ENCODE data around the gene RAD51B. TPM values are rescaled to one million over a fixed set of nuclear protein-coding genes. Genes with fewer than 3 reads are reported as not detected.

Gene RAD51B
- total RNA-seq, 1 experiment from 2014 or later, result 20.0 TPM

DNA sequence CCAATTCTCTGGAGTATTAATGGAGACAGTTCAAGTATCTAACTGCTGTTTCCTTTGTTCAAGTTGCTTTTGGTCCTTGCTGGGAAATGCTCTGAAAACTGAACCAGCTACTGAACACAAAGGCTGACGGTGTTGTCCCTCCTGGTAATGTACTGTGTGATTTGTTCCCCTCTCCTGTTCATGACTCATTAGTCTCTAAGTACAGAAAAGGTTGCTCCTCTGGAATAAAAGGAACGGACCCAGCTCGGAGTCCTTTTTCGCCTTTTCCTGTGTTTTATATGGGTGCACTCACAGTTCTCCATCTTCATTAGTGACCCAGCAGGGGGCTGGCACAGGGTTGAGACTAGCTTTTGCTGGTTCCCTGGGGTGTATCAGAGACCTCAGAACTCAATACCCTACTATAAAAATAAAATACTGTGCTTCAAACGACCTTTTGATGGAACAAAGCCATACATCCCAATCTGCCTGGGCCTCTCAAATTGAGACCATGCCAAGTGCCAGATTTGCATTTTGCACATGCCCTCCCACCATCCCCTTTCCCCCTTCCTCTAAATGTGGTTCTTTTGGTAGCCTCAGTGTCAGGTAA, 269.7 kb downstream of the RAD51B start:
- ChIA-PET POLR2A (interaction anchor here (0.8 to 1.4 kb wide), 7 partner anchors 15 to 161 kb away, joined by 3 to 5 read pairs (median 3); no protein-coding TSS in a partner anchor), RAD21 (ENCODE audit: low non-redundant PET in 1 of 2, low total read pairs in 2 of 2, uncharacterized antibody in 2 of 2, unreplicated experiment in 2 of 2) (interaction anchor here in 1 of 2 experiments (0.9 to 1.1 kb wide), 2 partner anchors 51 to 56 kb away, joined by 4 to 6 read pairs; no protein-coding TSS in a partner anchor), CTCF (no interaction called here)
- Histone ChIP-seq H4K20me1 (ENCODE audit: insufficient read depth) (no peaks in the 10 kb centered on the region), H3K36me3 (ENCODE audit: control insufficient read depth in 1 of 2, insufficient read depth in 2 of 2, low read length in 2 of 2) (no peaks in the 10 kb centered on the region), H3K4me3 (replicated peaks in 1 of 2; ENCODE audit: low read depth in 1 of 2, low read length in 2 of 2) (peak overlapping the region; percentile 14 to 25), H3K9me2 (ENCODE audit: insufficient read depth) (no peaks in the 10 kb centered on the region), H3K27ac (ENCODE audit: low read depth, low read length) (peak overlapping the region; percentile 100), H3K4me1 (ENCODE audit: control insufficient read depth in 1 of 2, insufficient read depth in 2 of 2, low read length in 2 of 2) (peaks cover 28 to 52% of the 10 kb centered on the region in 2 experiments), H3K27me3 (ENCODE audit: insufficient read depth, low read length) (no peaks in the 10 kb centered on the region), H3K9me3 (ENCODE audit: control insufficient read depth in 1 of 2, insufficient read depth in 1 of 2, low read depth in 1 of 2, low read length in 2 of 2) (no peaks in the 10 kb centered on the region), H3K4me2 (ENCODE audit: low read length) (peak overlapping the region; percentile 59), H3K79me2 (ENCODE audit: insufficient read depth, low read length) (no peaks in the 10 kb centered on the region), H2AFZ (ENCODE audit: low read depth, low read length, poor library complexity, severe bottlenecking) (peak overlapping the region; percentile 8), H3K9ac (ENCODE audit: low read length) (peak overlapping the region; percentile 44)
- intact Hi-C loops (cut with micrococcal nuclease), result loop anchor here (10.0 kb wide), 1 partner anchor 726 kb away; no protein-coding TSS in a partner anchor
- ATAC-seq (peak; percentile 93), DNase-seq (ENCODE audit: low read depth, low spot score) (peak; percentile 86)
- BruUV-seq (replicated peaks), result TSS peak; percentile 39
- TF ChIP-seq CEBPB (IDR thresholded peaks at IDR 0.05; ENCODE audit: low read depth) (no peak), CBX3 (IDR thresholded peaks at IDR 0.05; ENCODE audit: low read depth) (peak; percentile 71; the same call in 1 of the 2 replicates), SIN3A (IDR thresholded peaks at IDR 0.05; ENCODE audit: low read depth) (0 out of 2 replicates have a peak, but pooled peaks have one; percentile 28), YY1 (IDR thresholded peaks at IDR 0.05; ENCODE audit: extremely low read depth, insufficient replicate concordance, low read depth, low read length) (no peak), RAD21 (IDR thresholded peaks at IDR 0.05; ENCODE audit: low read depth) (no peak; the same call in 1 of the 2 replicates), ELF1 (IDR thresholded peaks at IDR 0.05; ENCODE audit: borderline replicate concordance, low read depth) (no peak), EZH2phosphoT487 (IDR thresholded peaks at IDR 0.05; ENCODE audit: borderline replicate concordance) (no peak), FOSL1 (IDR thresholded peaks at IDR 0.05; ENCODE audit: low read depth) (peak; percentile 69), JUND (IDR thresholded peaks at IDR 0.05) (peak; percentile 79), EGR1 (IDR thresholded peaks at IDR 0.05; ENCODE audit: low read depth) (no peak), EZH2 (IDR thresholded peaks at IDR 0.05) (no peak), TCF7L2 (IDR thresholded peaks at IDR 0.05; ENCODE audit: borderline replicate concordance, extremely low read depth, insufficient read depth, insufficient read length) (peak; percentile 74), ZFX (IDR thresholded peaks at IDR 0.05) (no peak), SRF (IDR thresholded peaks at IDR 0.05; ENCODE audit: low read depth) (0 out of 2 replicates have a peak, but pooled peaks have one; percentile 50), SP1 (IDR thresholded peaks at IDR 0.05; ENCODE audit: low read depth) (peak; percentile 77), POLR2A (IDR thresholded peaks at IDR 0.05; ENCODE audit: borderline replicate concordance, extremely low read depth, insufficient read depth, insufficient read length) (no peak)
- TF ChIP-seq, protein P1, sequence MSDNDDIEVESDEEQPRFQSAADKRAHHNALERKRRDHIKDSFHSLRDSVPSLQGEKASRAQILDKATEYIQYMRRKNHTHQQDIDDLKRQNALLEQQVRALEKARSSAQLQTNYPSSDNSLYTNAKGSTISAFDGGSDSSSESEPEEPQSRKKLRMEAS (IDR thresholded peaks at IDR 0.05), result no peak; the same call in 1 of the 2 replicates
- TF ChIP-seq, protein P2, sequence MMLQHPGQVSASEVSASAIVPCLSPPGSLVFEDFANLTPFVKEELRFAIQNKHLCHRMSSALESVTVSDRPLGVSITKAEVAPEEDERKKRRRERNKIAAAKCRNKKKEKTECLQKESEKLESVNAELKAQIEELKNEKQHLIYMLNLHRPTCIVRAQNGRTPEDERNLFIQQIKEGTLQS (IDR thresholded peaks at IDR 0.05), result no peak
- TF ChIP-seq, protein P3, sequence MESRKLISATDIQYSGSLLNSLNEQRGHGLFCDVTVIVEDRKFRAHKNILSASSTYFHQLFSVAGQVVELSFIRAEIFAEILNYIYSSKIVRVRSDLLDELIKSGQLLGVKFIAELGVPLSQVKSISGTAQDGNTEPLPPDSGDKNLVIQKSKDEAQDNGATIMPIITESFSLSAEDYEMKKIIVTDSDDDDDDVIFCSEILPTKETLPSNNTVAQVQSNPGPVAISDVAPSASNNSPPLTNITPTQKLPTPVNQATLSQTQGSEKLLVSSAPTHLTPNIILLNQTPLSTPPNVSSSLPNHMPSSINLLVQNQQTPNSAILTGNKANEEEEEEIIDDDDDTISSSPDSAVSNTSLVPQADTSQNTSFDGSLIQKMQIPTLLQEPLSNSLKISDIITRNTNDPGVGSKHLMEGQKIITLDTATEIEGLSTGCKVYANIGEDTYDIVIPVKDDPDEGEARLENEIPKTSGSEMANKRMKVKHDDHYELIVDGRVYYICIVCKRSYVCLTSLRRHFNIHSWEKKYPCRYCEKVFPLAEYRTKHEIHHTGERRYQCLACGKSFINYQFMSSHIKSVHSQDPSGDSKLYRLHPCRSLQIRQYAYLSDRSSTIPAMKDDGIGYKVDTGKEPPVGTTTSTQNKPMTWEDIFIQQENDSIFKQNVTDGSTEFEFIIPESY (IDR thresholded peaks at IDR 0.05; ENCODE audit: extremely low read depth, insufficient replicate concordance, low read length), result no peak
- TF ChIP-seq, protein P4, sequence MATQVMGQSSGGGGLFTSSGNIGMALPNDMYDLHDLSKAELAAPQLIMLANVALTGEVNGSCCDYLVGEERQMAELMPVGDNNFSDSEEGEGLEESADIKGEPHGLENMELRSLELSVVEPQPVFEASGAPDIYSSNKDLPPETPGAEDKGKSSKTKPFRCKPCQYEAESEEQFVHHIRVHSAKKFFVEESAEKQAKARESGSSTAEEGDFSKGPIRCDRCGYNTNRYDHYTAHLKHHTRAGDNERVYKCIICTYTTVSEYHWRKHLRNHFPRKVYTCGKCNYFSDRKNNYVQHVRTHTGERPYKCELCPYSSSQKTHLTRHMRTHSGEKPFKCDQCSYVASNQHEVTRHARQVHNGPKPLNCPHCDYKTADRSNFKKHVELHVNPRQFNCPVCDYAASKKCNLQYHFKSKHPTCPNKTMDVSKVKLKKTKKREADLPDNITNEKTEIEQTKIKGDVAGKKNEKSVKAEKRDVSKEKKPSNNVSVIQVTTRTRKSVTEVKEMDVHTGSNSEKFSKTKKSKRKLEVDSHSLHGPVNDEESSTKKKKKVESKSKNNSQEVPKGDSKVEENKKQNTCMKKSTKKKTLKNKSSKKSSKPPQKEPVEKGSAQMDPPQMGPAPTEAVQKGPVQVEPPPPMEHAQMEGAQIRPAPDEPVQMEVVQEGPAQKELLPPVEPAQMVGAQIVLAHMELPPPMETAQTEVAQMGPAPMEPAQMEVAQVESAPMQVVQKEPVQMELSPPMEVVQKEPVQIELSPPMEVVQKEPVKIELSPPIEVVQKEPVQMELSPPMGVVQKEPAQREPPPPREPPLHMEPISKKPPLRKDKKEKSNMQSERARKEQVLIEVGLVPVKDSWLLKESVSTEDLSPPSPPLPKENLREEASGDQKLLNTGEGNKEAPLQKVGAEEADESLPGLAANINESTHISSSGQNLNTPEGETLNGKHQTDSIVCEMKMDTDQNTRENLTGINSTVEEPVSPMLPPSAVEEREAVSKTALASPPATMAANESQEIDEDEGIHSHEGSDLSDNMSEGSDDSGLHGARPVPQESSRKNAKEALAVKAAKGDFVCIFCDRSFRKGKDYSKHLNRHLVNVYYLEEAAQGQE (IDR thresholded peaks at IDR 0.05; ENCODE audit: low read depth), result no peak

Measured in HCT116 (cell line).